Measurements from ENCODE around the gene ORC2.

DNA sequence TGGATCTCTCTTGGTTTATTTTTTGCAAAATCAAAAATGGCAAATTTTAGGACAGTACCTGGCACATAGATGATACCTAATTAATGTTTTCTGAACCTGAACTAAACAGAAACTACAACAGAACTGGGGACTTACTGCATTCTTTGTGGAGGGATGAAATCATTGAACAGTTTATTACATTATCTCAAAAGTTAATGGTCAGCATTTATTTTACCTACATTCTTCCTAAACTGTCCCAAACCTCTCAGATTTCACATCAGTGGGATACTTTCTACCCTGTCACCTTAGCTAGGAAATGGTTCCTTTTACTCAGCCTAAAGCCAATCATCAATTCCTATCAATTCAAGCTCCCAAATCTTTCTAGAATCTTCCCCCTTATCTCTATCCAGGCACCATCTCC, 64.0 kb downstream of the ORC2 start:
- TF ChIP-seq, protein P1, sequence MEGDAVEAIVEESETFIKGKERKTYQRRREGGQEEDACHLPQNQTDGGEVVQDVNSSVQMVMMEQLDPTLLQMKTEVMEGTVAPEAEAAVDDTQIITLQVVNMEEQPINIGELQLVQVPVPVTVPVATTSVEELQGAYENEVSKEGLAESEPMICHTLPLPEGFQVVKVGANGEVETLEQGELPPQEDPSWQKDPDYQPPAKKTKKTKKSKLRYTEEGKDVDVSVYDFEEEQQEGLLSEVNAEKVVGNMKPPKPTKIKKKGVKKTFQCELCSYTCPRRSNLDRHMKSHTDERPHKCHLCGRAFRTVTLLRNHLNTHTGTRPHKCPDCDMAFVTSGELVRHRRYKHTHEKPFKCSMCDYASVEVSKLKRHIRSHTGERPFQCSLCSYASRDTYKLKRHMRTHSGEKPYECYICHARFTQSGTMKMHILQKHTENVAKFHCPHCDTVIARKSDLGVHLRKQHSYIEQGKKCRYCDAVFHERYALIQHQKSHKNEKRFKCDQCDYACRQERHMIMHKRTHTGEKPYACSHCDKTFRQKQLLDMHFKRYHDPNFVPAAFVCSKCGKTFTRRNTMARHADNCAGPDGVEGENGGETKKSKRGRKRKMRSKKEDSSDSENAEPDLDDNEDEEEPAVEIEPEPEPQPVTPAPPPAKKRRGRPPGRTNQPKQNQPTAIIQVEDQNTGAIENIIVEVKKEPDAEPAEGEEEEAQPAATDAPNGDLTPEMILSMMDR (IDR thresholded peaks at IDR 0.05): no peak
- no peak for TF ChIP-seq POLR2A (IDR thresholded peaks at IDR 0.05)
